Measurements from ENCODE around the gene ESYT1.

DNA sequence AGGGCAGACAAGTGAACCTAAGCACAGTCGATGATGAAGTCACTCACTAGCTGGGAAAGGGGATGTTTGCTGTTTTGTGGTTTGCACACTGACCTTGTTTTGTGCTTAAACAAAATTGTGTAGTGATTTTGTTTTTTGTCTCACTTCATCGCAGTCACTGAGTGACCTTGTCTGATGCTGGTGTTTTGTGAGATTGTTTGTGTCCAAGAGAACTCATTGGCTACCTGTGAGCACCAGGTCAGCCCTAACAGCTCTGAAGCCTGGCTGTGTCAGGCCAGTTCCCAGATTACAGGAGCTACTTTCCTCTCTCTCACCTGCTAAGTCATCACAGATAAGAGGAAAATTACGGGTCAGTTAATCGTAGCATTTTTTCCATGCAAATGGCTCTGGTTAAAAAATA is 3.9 kb upstream of the ESYT1 start:
- TF ChIP-seq, protein P1, sequence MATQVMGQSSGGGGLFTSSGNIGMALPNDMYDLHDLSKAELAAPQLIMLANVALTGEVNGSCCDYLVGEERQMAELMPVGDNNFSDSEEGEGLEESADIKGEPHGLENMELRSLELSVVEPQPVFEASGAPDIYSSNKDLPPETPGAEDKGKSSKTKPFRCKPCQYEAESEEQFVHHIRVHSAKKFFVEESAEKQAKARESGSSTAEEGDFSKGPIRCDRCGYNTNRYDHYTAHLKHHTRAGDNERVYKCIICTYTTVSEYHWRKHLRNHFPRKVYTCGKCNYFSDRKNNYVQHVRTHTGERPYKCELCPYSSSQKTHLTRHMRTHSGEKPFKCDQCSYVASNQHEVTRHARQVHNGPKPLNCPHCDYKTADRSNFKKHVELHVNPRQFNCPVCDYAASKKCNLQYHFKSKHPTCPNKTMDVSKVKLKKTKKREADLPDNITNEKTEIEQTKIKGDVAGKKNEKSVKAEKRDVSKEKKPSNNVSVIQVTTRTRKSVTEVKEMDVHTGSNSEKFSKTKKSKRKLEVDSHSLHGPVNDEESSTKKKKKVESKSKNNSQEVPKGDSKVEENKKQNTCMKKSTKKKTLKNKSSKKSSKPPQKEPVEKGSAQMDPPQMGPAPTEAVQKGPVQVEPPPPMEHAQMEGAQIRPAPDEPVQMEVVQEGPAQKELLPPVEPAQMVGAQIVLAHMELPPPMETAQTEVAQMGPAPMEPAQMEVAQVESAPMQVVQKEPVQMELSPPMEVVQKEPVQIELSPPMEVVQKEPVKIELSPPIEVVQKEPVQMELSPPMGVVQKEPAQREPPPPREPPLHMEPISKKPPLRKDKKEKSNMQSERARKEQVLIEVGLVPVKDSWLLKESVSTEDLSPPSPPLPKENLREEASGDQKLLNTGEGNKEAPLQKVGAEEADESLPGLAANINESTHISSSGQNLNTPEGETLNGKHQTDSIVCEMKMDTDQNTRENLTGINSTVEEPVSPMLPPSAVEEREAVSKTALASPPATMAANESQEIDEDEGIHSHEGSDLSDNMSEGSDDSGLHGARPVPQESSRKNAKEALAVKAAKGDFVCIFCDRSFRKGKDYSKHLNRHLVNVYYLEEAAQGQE (IDR thresholded peaks at IDR 0.05; ENCODE audit: borderline replicate concordance) = no peak
- TF ChIP-seq POLR2AphosphoS5 (IDR thresholded peaks at IDR 0.05) = no peak
